A673 (cell line): ENCODE results near the gene LYL1. TPM values are rescaled to one million over a fixed set of nuclear protein-coding genes. Genes with fewer than 3 reads are reported as not detected.

ENCODE experiments used
- BruUV-seq: library from RNA; stranded (reverse); fragments of 400-500 nt; replicated peaks from 2 replicates; lab custom pipeline; 2021; lab: Mats Ljungman, UMichigan
- CTCF ChIA-PET: fragments of 300-600 bp; sonication (Branson Sonifier 250); formaldehyde crosslinking; loops from one replicate; lab custom pipeline; 2022; ENCODE audit warnings: antibody characterized with exemption; lab: Charles Lee
- POLR2A ChIA-PET: fragments of 300-600 bp; sonication (Branson Sonifier 250); formaldehyde crosslinking; loops from one replicate; lab custom pipeline; 2022; ENCODE audit warnings: antibody characterized with exemption; ENCODE audit not compliant: low non-redundant PET; lab: Charles Lee
- DNase-seq: peaks from one replicate; pipeline ENCODE4 v3.0.0-alpha.2; 2015; ENCODE audit warnings: low spot score
- H3K27ac ChIP-seq: fragments of 200-600 bp; sonication (generic); 2 replicates; pipeline ENCODE4 v1.5.1; 2016; ENCODE audit warnings: mixed run types, low read depth, mild to moderate bottlenecking, mixed read lengths, antibody characterized with exemption, low read length; ENCODE audit not compliant: poor library complexity, severe bottlenecking
- H3K27me3 ChIP-seq: fragments of 200-600 bp; sonication (generic); replicated peaks from 2 replicates; pipeline ENCODE4 v1.6.1; 2017; ENCODE audit warnings: mixed run types, low read depth, mild to moderate bottlenecking, mixed read lengths, antibody characterized with exemption, low read length; ENCODE audit not compliant: insufficient read depth, poor library complexity
- H3K36me3 ChIP-seq: fragments of 200-600 bp; sonication (generic); 2 replicates; pipeline ENCODE4 v1.6.1; 2016; ENCODE audit warnings: mixed run types, mild to moderate bottlenecking, mixed read lengths, antibody characterized with exemption, low read length; ENCODE audit not compliant: insufficient read depth, poor library complexity, severe bottlenecking
- H3K4me1 ChIP-seq: fragments of 200-600 bp; sonication (generic); 2 replicates; pipeline ENCODE4 v1.6.1; 2017; ENCODE audit warnings: mixed run types, mild to moderate bottlenecking, mixed read lengths, antibody characterized with exemption, low read length; ENCODE audit not compliant: insufficient read depth, poor library complexity, severe bottlenecking
- H3K4me3 ChIP-seq: fragments of 200-600 bp; sonication (generic); 2 replicates; pipeline ENCODE4 v1.5.1; 2016; ENCODE audit warnings: low read depth, mixed run types, mild to moderate bottlenecking, mixed read lengths, low read length; ENCODE audit not compliant: poor library complexity, severe bottlenecking
- H3K9me3 ChIP-seq: fragments of 200-600 bp; sonication (generic); 2 replicates; pipeline ENCODE4 v1.6.1; 2016; ENCODE audit warnings: mixed run types, low read depth, mild to moderate bottlenecking, mixed read lengths, antibody characterized with exemption, low read length; ENCODE audit not compliant: poor library complexity, severe bottlenecking
- CTCF ChIP-seq: fragments of 300-800, 200-600 bp; sonication (generic); conservative IDR thresholded peaks from 2 replicates; pipeline ENCODE4 v1.5.1; 2017; ENCODE audit warnings: low read depth, mild to moderate bottlenecking, antibody characterized with exemption, low read length, moderate library complexity, mixed read lengths
- EZH2 ChIP-seq: fragments of 200-600 bp; sonication (generic); IDR thresholded peaks from 2 replicates; pipeline ENCODE4 v1.6.1; 2017; ENCODE audit warnings: borderline replicate concordance, low read depth, mild to moderate bottlenecking, mixed read lengths, antibody characterized with exemption, low read length; ENCODE audit not compliant: poor library complexity, severe bottlenecking
- intact Hi-C: fragments of 100-400 bp; cut with micrococcal nuclease; formaldehyde crosslinking; loops from one replicate; pipeline ENCODE4 v1.10.0; 2022; ENCODE audit not compliant: unreplicated experiment
- total RNA-seq: library from RNA; stranded (reverse); gene quantifications from 2 replicates; pipeline ENCODE4 v1.2.3, GENCODE V29; 2021

The LYL1 gene
- total RNA-seq, 1 experiment from 2014 or later = not detected

- DNase-seq = no peak
- H3K4me1 ChIP-seq = peaks cover 32% of the 10 kb centered on the region
These were observed 12.7 kb downstream of the LYL1 start for GRCh38 chr19:13089857-13090507.

GRCh38 chr19:13089139-13089856, 13.4 kb downstream of the LYL1 start:
- Histone ChIP-seq H3K4me1 (peaks cover 30% of the 10 kb centered on the region), H3K4me3 (no peak overlapping the region), H3K27ac (no peak overlapping the region), H3K36me3 (no peaks in the 10 kb centered on the region), H3K9me3 (no peaks in the 10 kb centered on the region), H3K27me3 (no peaks in the 10 kb centered on the region)
- DNase-seq = peak; percentile 50
- no TSS peak for BruUV-seq
- TF ChIP-seq CTCF (peak; percentile 44; the same call in 1 of the 2 replicates), EZH2 (no peak)
- POLR2A ChIA-PET = no interaction called here
- CTCF ChIA-PET = no interaction called here
- intact Hi-C loops = no loop called here

More at GRCh38 chr19:13089857-13090507, 12.7 kb downstream of the LYL1 start:
- Histone ChIP-seq H3K9me3 (no peaks in the 10 kb centered on the region), H3K27ac (peak overlapping the region; percentile 41), H3K4me3 (no peak overlapping the region), H3K27me3 (no peaks in the 10 kb centered on the region), H3K36me3 (no peaks in the 10 kb centered on the region)
- ChIA-PET POLR2A (no interaction called here), CTCF (no interaction called here)
- intact Hi-C loops = loop anchor here (5.0 kb wide), 1 partner anchor 58 kb away; no protein-coding TSS in a partner anchor
- TF ChIP-seq CTCF (no peak), EZH2 (no peak)
- no TSS peak for BruUV-seq

- Histone ChIP-seq H3K27ac (no peak overlapping the region), H3K4me1 (peaks cover 25% of the 10 kb centered on the region), H3K9me3 (no peaks in the 10 kb centered on the region), H3K36me3 (no peaks in the 10 kb centered on the region), H3K4me3 (no peak overlapping the region), H3K27me3 (no peaks in the 10 kb centered on the region)
- DNase-seq = no peak
- ChIA-PET CTCF (interaction anchor here (0.7 to 1.1 kb wide), 2 partner anchors 27 to 110 kb away, joined by 3 read pairs; no protein-coding TSS in a partner anchor), POLR2A (no interaction called here)
- TF ChIP-seq EZH2 = no peak
- TF ChIP-seq CTCF = no peak
- BruUV-seq = no TSS peak
- intact Hi-C loops = no loop called here
These were observed 14.7 kb downstream of the LYL1 start for GRCh38 chr19:13087795-13088537.
